ENCODE results near the gene TOR1AIP1.

Gene TOR1AIP1

GRCh38 chr1:179881642-179882252 is 338 bp upstream of the TOR1AIP1 start:
- no peaks in the 10 kb centered on the region for H3K9me3 ChIP-seq (ENCODE audit: control insufficient read depth, low read length)
- 12 to 14% methylated on average over 22 of the region's 22 CpGs for WGBS, 2 experiments
- H3K27me3 ChIP-seq (ENCODE audit: control insufficient read depth, insufficient read depth, low read length, poor library complexity, severe bottlenecking) = no peaks in the 10 kb centered on the region
- H3K4me3 ChIP-seq (ENCODE audit: insufficient read depth, low read depth, low read length) = peak overlapping the region; percentile 80
- peak overlapping the region; percentile 100 for H3K27ac ChIP-seq (ENCODE audit: insufficient read depth, low read depth, low read length, poor library complexity, severe bottlenecking)
- no peaks in the 10 kb centered on the region for H3K36me3 ChIP-seq (ENCODE audit: control insufficient read depth, insufficient read depth, low read length)
- no peaks in the 10 kb centered on the region for H3K4me1 ChIP-seq (ENCODE audit: control insufficient read depth, insufficient read depth, low read length)

GRCh38 chr1:179883040-179883744 is 1.1 kb downstream of the TOR1AIP1 start:
- Histone ChIP-seq H3K4me3 (ENCODE audit: insufficient read depth, low read depth, low read length) (peak overlapping the region; percentile 80), H3K36me3 (ENCODE audit: control insufficient read depth, insufficient read depth, low read length) (no peaks in the 10 kb centered on the region), H3K27me3 (ENCODE audit: control insufficient read depth, insufficient read depth, low read length, poor library complexity, severe bottlenecking) (no peaks in the 10 kb centered on the region), H3K9me3 (ENCODE audit: control insufficient read depth, low read length) (no peaks in the 10 kb centered on the region), H3K27ac (ENCODE audit: insufficient read depth, low read depth, low read length, poor library complexity, severe bottlenecking) (peak overlapping the region; percentile 100), H3K4me1 (ENCODE audit: control insufficient read depth, insufficient read depth, low read length) (no peaks in the 10 kb centered on the region)
- 0 to 1% methylated on average over 26 of the region's 26 CpGs for WGBS, 2 experiments

GRCh38 chr1:179883745-179884138 is 1.7 kb downstream of the TOR1AIP1 start:
- WGBS, 2 experiments = 17% methylated on average over 4 of the region's 4 CpGs
- Histone ChIP-seq H3K27ac (ENCODE audit: insufficient read depth, low read depth, low read length, poor library complexity, severe bottlenecking) (no peak overlapping the region), H3K36me3 (ENCODE audit: control insufficient read depth, insufficient read depth, low read length) (no peaks in the 10 kb centered on the region), H3K4me3 (ENCODE audit: insufficient read depth, low read depth, low read length) (peak overlapping the region; percentile 80), H3K4me1 (ENCODE audit: control insufficient read depth, insufficient read depth, low read length) (no peaks in the 10 kb centered on the region), H3K27me3 (ENCODE audit: control insufficient read depth, insufficient read depth, low read length, poor library complexity, severe bottlenecking) (no peaks in the 10 kb centered on the region), H3K9me3 (ENCODE audit: control insufficient read depth, low read length) (no peaks in the 10 kb centered on the region)

GRCh38 chr1:179888071-179888470 is 6.0 kb downstream of the TOR1AIP1 start:
- H3K4me1 ChIP-seq (ENCODE audit: control insufficient read depth, insufficient read depth, low read length) = no peaks in the 10 kb centered on the region
- 96 to 100% methylated on average over 2 of the region's 2 CpGs for WGBS, 2 experiments
- H3K4me3 ChIP-seq (ENCODE audit: insufficient read depth, low read depth, low read length) = no peak overlapping the region
- no peaks in the 10 kb centered on the region for H3K9me3 ChIP-seq (ENCODE audit: control insufficient read depth, low read length)
- H3K27ac ChIP-seq (ENCODE audit: insufficient read depth, low read depth, low read length, poor library complexity, severe bottlenecking) = no peak overlapping the region
- no peaks in the 10 kb centered on the region for H3K27me3 ChIP-seq (ENCODE audit: control insufficient read depth, insufficient read depth, low read length, poor library complexity, severe bottlenecking)
- H3K36me3 ChIP-seq (ENCODE audit: control insufficient read depth, insufficient read depth, low read length) = no peaks in the 10 kb centered on the region

- no peaks in the 10 kb centered on the region for H3K4me1 ChIP-seq (ENCODE audit: control insufficient read depth, insufficient read depth, low read length)
- no peaks in the 10 kb centered on the region for H3K36me3 ChIP-seq (ENCODE audit: control insufficient read depth, insufficient read depth, low read length)
- no peaks in the 10 kb centered on the region for H3K9me3 ChIP-seq (ENCODE audit: control insufficient read depth, low read length)
- 89 to 92% methylated on average over 4 of the region's 4 CpGs for WGBS, 2 experiments
- no peak overlapping the region for H3K4me3 ChIP-seq (ENCODE audit: insufficient read depth, low read depth, low read length)
- H3K27ac ChIP-seq (ENCODE audit: insufficient read depth, low read depth, low read length, poor library complexity, severe bottlenecking) = no peak overlapping the region
- H3K27me3 ChIP-seq (ENCODE audit: control insufficient read depth, insufficient read depth, low read length, poor library complexity, severe bottlenecking) = no peaks in the 10 kb centered on the region
Observed at GRCh38 chr1:179889589-179889988, 7.5 kb downstream of the TOR1AIP1 start.

GRCh38 chr1:179910934-179911333 is 28.8 kb downstream of the TOR1AIP1 start:
- WGBS, 2 experiments = no CpG with 5 or more reads among the region's 1 CpG
- Histone ChIP-seq H3K4me1 (ENCODE audit: control insufficient read depth, insufficient read depth, low read length) (no peaks in the 10 kb centered on the region), H3K36me3 (ENCODE audit: control insufficient read depth, insufficient read depth, low read length) (peaks cover 4% of the 10 kb centered on the region), H3K9me3 (ENCODE audit: control insufficient read depth, low read length) (no peaks in the 10 kb centered on the region), H3K27me3 (ENCODE audit: control insufficient read depth, insufficient read depth, low read length, poor library complexity, severe bottlenecking) (no peaks in the 10 kb centered on the region), H3K4me3 (ENCODE audit: insufficient read depth, low read depth, low read length) (no peak overlapping the region), H3K27ac (ENCODE audit: insufficient read depth, low read depth, low read length, poor library complexity, severe bottlenecking) (no peak overlapping the region)

- peaks cover 4% of the 10 kb centered on the region for H3K36me3 ChIP-seq (ENCODE audit: control insufficient read depth, insufficient read depth, low read length)
- H3K4me3 ChIP-seq (ENCODE audit: insufficient read depth, low read depth, low read length) = no peak overlapping the region
- WGBS, 2 experiments = 90 to 98% methylated on average over 3 of the region's 3 CpGs
Observed at GRCh38 chr1:179911812-179912211, 29.7 kb downstream of the TOR1AIP1 start.

GRCh38 chr1:179917601-179918429 is 35.7 kb downstream of the TOR1AIP1 start:
- Histone ChIP-seq H3K36me3 (ENCODE audit: control insufficient read depth, insufficient read depth, low read length) (peaks cover 13% of the 10 kb centered on the region), H3K9me3 (ENCODE audit: control insufficient read depth, low read length) (no peaks in the 10 kb centered on the region), H3K4me1 (ENCODE audit: control insufficient read depth, insufficient read depth, low read length) (no peaks in the 10 kb centered on the region), H3K27me3 (ENCODE audit: control insufficient read depth, insufficient read depth, low read length, poor library complexity, severe bottlenecking) (no peaks in the 10 kb centered on the region), H3K4me3 (ENCODE audit: insufficient read depth, low read depth, low read length) (no peak overlapping the region), H3K27ac (ENCODE audit: insufficient read depth, low read depth, low read length, poor library complexity, severe bottlenecking) (no peak overlapping the region)
- 84 to 87% methylated on average over 10 of the region's 10 CpGs for WGBS, 2 experiments

More at GRCh38 chr1:179911812-179912211, 29.7 kb downstream of the TOR1AIP1 start:
- Histone ChIP-seq H3K27me3 (ENCODE audit: control insufficient read depth, insufficient read depth, low read length, poor library complexity, severe bottlenecking) (no peaks in the 10 kb centered on the region), H3K4me1 (ENCODE audit: control insufficient read depth, insufficient read depth, low read length) (no peaks in the 10 kb centered on the region), H3K9me3 (ENCODE audit: control insufficient read depth, low read length) (no peaks in the 10 kb centered on the region), H3K27ac (ENCODE audit: insufficient read depth, low read depth, low read length, poor library complexity, severe bottlenecking) (no peak overlapping the region)

GRCh38 chr1:179921472-179921871 is 39.4 kb downstream of the TOR1AIP1 start:
- Histone ChIP-seq H3K4me1 (ENCODE audit: control insufficient read depth, insufficient read depth, low read length) (no peaks in the 10 kb centered on the region), H3K36me3 (ENCODE audit: control insufficient read depth, insufficient read depth, low read length) (peaks cover 13% of the 10 kb centered on the region), H3K9me3 (ENCODE audit: control insufficient read depth, low read length) (no peaks in the 10 kb centered on the region), H3K27me3 (ENCODE audit: control insufficient read depth, insufficient read depth, low read length, poor library complexity, severe bottlenecking) (no peaks in the 10 kb centered on the region), H3K4me3 (ENCODE audit: insufficient read depth, low read depth, low read length) (no peak overlapping the region), H3K27ac (ENCODE audit: insufficient read depth, low read depth, low read length, poor library complexity, severe bottlenecking) (peak overlapping the region; percentile 51)
- 94 to 96% methylated on average over 1 of the region's 1 CpG for WGBS, 2 experiments

Measured in ectodermal cell (in vitro differentiated cells).